ENCODE data around the gene CENPI.

- TF ChIP-seq CTCF (conservative IDR thresholded peaks at IDR 0.05) (no peak), EZH2 (IDR thresholded peaks at IDR 0.05; ENCODE audit: low read depth) (no peak)
Measured at GRCh38 chrX:101080326-101081124, 17.5 kb upstream of the CENPI start.

All from PC-9 (cell line).